Ectodermal cell (in vitro differentiated cells): ENCODE data around the gene PMPCA.

Source experiments
- H3K27ac ChIP-seq: 2 replicates; pipeline ENCODE4 v1.7.0; 2013; ENCODE audit warnings: mild to moderate bottlenecking, low read depth, low read length; ENCODE audit not compliant: insufficient read depth, poor library complexity, severe bottlenecking
- H3K27me3 ChIP-seq: 2 replicates; pipeline ENCODE4 v1.7.0; 2013; ENCODE audit warnings: mild to moderate bottlenecking, low read length; ENCODE audit not compliant: insufficient read depth, control insufficient read depth, poor library complexity, severe bottlenecking
- H3K36me3 ChIP-seq: one replicate; pipeline ENCODE4 v1.7.0; 2013; ENCODE audit warnings: low read length; ENCODE audit not compliant: control insufficient read depth, insufficient read depth
- H3K4me1 ChIP-seq: one replicate; pipeline ENCODE4 v1.7.0; 2013; ENCODE audit warnings: low read length; ENCODE audit not compliant: control insufficient read depth, insufficient read depth
- H3K4me3 ChIP-seq: 2 replicates; pipeline ENCODE4 v1.7.0; 2013; ENCODE audit warnings: low read depth, low read length, control low read depth; ENCODE audit not compliant: insufficient read depth
- H3K9me3 ChIP-seq: 2 replicates; pipeline ENCODE4 v1.7.0; 2013; ENCODE audit warnings: mild to moderate bottlenecking, low read length, moderate library complexity; ENCODE audit not compliant: control insufficient read depth
- WGBS, 2 experiments: methylation state at CpG; one replicate each; pipeline ENCODE4 v1.1.7; 2013; ENCODE audit warnings: missing lambda C conversion rate in 2 of 2; 5-methylcytosine and 5-hydroxymethylcytosine counted together

Gene PMPCA

GRCh38 chr9:136443687-136444086 is 33.2 kb downstream of the PMPCA start:
- Histone ChIP-seq H3K9me3 (no peaks in the 10 kb centered on the region), H3K4me1 (no peaks in the 10 kb centered on the region), H3K27ac (no peak overlapping the region), H3K4me3 (no peak overlapping the region), H3K27me3 (no peaks in the 10 kb centered on the region), H3K36me3 (peaks cover 29% of the 10 kb centered on the region)
- 95% methylated on average over 7 of the region's 7 CpGs for WGBS, 2 experiments

GRCh38 chr9:136444102-136444501 is 33.6 kb downstream of the PMPCA start:
- peaks cover 29% of the 10 kb centered on the region for H3K36me3 ChIP-seq
- 97% methylated on average over 20 of the region's 20 CpGs for WGBS, 2 experiments
- H3K27me3 ChIP-seq = no peaks in the 10 kb centered on the region
- H3K4me1 ChIP-seq = no peaks in the 10 kb centered on the region
- H3K4me3 ChIP-seq = no peak overlapping the region
- no peak overlapping the region for H3K27ac ChIP-seq
- H3K9me3 ChIP-seq = no peaks in the 10 kb centered on the region

- Histone ChIP-seq H3K4me3 (no peak overlapping the region), H3K36me3 (peaks cover 31% of the 10 kb centered on the region), H3K9me3 (no peaks in the 10 kb centered on the region), H3K27ac (no peak overlapping the region), H3K4me1 (no peaks in the 10 kb centered on the region), H3K27me3 (no peaks in the 10 kb centered on the region)
- WGBS, 2 experiments = 96 to 99% methylated on average over 7 of the region's 7 CpGs
Measured at GRCh38 chr9:136445799-136446198, 35.3 kb downstream of the PMPCA start.

- no peaks in the 10 kb centered on the region for H3K4me1 ChIP-seq
- no peak overlapping the region for H3K27ac ChIP-seq
- WGBS, 2 experiments = 96 to 97% methylated on average over 27 of the region's 27 CpGs
- H3K9me3 ChIP-seq = no peaks in the 10 kb centered on the region
- no peak overlapping the region for H3K4me3 ChIP-seq
- peaks cover 39% of the 10 kb centered on the region for H3K36me3 ChIP-seq
- H3K27me3 ChIP-seq = no peaks in the 10 kb centered on the region
Measured at GRCh38 chr9:136447173-136447778, 36.8 kb downstream of the PMPCA start.

GRCh38 chr9:136448655-136449054 is 38.2 kb downstream of the PMPCA start:
- no peak overlapping the region for H3K4me3 ChIP-seq
- no peaks in the 10 kb centered on the region for H3K4me1 ChIP-seq
- no peaks in the 10 kb centered on the region for H3K27me3 ChIP-seq
- 94 to 95% methylated on average over 3 of the region's 3 CpGs for WGBS, 2 experiments
- H3K27ac ChIP-seq = no peak overlapping the region
- H3K36me3 ChIP-seq = peaks cover 39% of the 10 kb centered on the region
- H3K9me3 ChIP-seq = no peaks in the 10 kb centered on the region

DNA sequence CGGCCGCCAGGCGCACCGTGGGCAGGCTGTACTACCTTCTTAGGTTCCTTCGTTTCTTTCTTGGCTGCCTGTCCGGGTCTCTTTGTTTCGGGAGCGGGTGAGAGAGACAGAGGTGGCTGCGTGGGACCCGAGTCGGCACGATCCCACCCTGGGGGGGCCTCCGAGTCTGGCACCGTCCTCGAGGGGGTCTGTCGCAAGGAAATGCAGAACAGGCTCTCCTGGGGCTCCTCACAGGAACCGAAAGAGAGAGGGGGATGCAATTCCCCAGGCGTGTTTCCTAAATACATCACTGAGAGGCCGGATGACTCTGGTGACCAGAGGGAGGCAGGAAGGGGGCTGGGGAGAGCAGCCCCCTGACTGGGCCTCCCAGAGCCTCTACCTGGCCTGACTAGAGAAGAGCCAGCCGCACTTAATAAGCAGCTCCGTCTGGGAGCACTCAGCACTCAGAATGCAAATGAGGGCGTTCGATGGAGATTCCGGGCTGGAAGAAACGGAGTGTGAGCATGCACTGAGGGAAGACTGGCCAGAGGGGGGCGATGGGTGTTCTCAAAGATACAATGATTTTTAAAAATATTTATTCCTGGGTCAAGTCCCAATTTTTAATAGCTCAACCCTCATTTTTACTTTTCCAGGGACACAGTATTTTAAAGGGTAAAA is 40.9 kb downstream of the PMPCA start:
- Histone ChIP-seq H3K27ac (no peak overlapping the region), H3K9me3 (no peaks in the 10 kb centered on the region), H3K4me3 (no peak overlapping the region), H3K36me3 (peaks cover 40% of the 10 kb centered on the region), H3K4me1 (no peaks in the 10 kb centered on the region), H3K27me3 (no peaks in the 10 kb centered on the region)
- 93% methylated on average over 26 of the region's 26 CpGs for WGBS, 2 experiments

DNA sequence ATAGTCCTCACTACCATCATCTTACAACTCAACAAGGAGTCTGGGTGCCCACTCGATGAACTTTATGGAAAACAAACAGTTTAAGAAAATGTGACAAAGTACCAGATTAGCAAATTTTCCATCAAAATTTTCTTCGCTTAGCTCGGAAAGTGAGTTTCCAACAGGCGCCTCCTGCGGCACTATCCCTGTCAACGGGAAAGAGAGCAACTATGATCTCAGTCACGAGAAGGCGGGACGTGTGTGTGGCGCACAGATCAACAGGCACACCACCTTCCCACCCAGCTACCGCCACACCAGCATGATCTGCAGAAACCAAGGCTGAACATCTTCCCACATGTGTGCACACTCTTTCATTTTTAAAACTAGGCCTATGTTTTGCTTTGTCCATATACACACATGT is 42.9 kb downstream of the PMPCA start:
- Histone ChIP-seq H3K9me3 (no peaks in the 10 kb centered on the region), H3K36me3 (peaks cover 39% of the 10 kb centered on the region), H3K4me1 (no peaks in the 10 kb centered on the region), H3K27ac (no peak overlapping the region), H3K27me3 (no peaks in the 10 kb centered on the region), H3K4me3 (no peak overlapping the region)
- 95 to 97% methylated on average over 11 of the region's 11 CpGs for WGBS, 2 experiments

DNA sequence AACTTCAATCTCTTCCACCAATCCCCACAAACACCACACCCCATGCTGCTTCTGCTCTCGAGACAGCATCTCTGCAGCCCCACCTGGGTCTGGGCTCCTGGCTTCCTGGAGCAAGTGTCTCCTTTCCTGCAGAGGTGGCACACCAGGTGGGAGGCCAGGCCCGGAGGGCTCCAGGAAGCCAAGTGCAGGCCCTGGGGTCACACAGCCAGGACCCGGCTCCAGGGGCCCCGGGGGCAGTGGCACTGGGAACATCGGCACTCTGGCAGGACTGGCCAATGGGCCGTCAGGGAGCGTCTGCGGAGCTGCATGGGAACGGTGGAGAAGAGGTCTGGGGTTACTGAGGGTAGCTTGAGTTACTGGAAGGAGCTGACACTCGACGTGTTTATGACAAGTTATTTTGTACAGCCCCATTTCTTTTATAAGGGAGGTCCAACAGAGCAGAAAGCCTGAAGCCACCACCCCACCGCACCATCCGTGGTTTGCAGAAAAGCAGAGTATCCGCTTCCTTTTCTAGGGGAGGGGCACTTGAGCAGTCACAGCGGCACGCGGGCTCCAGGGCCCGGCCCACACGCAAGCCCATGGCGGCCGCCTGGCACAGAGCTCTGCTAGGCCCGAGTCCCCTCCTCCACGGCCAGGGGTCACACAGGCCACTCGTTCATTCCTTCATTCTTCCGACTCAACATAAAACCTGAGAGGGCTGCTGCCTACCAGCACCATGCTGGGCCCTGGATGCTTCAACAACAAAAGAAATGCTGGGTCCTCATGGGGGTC is 43.8 kb downstream of the PMPCA start:
- Histone ChIP-seq H3K36me3 (peaks cover 47% of the 10 kb centered on the region), H3K4me1 (no peaks in the 10 kb centered on the region), H3K9me3 (no peaks in the 10 kb centered on the region), H3K27ac (no peak overlapping the region), H3K27me3 (no peaks in the 10 kb centered on the region), H3K4me3 (no peak overlapping the region)
- 93 to 95% methylated on average over 25 of the region's 25 CpGs for WGBS, 2 experiments

DNA sequence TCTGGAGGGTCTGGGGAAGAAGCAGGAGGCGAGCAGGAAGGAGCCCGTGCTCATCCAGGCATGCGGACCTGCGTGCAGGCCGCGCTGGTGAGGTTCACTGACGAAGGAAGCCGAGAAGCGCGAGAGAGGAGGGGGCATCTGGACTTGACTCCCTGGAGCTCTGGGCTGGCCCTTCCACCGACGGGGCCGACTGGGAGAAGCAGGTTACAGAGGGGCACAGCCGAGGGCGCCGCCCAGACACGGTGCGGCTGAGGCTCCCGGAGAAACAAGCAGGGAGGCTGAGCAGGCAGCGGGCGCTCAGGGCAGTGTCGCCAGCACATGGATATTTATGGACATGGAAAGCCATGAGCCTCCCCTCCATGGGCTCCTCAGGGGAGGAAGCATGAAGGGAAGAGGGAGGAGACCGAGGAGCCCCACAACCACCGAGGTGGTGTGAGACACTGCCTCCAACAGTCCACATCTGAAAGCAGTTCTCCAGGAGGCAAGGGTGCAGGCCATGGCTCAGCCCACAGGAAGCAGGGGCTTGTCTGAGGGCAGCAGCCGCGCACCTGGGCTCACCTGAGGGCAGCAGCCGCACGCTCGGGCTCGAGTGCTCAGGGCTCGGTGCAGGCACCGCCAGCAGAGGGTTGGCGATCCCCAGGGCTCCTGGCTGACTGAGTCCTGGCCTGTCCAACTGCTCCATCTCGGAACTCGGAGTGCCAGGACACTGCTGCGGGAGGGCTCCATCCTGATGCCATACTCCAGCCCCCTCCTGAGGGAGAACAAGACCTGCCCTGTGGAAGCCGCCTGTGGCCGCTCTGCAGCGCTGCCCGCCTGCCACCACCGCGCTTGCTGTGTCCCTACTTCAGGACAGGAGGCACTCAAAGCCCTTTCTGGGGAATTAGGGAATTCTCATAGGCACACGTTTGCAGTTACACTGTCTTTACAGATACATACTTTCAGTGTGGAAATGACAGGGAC is 44.9 kb downstream of the PMPCA start:
- H3K36me3 ChIP-seq = peaks cover 55% of the 10 kb centered on the region
- H3K4me1 ChIP-seq = no peaks in the 10 kb centered on the region
- 95 to 97% methylated on average over 43 of the region's 43 CpGs for WGBS, 2 experiments
- H3K9me3 ChIP-seq = no peaks in the 10 kb centered on the region
- no peak overlapping the region for H3K27ac ChIP-seq
- H3K27me3 ChIP-seq = no peaks in the 10 kb centered on the region
- H3K4me3 ChIP-seq = no peak overlapping the region
